ENCODE data around the gene MAFF. TPM values are rescaled to one million over a fixed set of nuclear protein-coding genes. Genes with fewer than 3 reads are reported as not detected.
A peak's percentile ranks its signal among the peaks of the same experiment; 100 is the strongest.

The MAFF gene
- total RNA-seq, 1 experiment from 2014 or later: 26.0 TPM

- intact Hi-C loops (cut with micrococcal nuclease): loop anchor here (10.0 kb wide), 1 partner anchor 106 kb away; the partner anchor contains the start of gene BAIAP2L2
- Histone ChIP-seq H4K20me1 (ENCODE audit: insufficient read depth) (no peaks in the 10 kb centered on the region), H3K9me2 (ENCODE audit: insufficient read depth) (no peaks in the 10 kb centered on the region), H3K36me3 (ENCODE audit: control insufficient read depth in 1 of 2, insufficient read depth in 2 of 2, low read length in 2 of 2) (peaks cover 3 to 4% of the 10 kb centered on the region in 2 experiments; a peak in 2 of 4 replicates), H2AFZ (ENCODE audit: low read depth, low read length, poor library complexity, severe bottlenecking) (no peak overlapping the region), H3K27ac (ENCODE audit: low read depth, low read length) (peak overlapping the region; percentile 79), H3K79me2 (ENCODE audit: insufficient read depth, low read length) (no peaks in the 10 kb centered on the region), H3K9ac (ENCODE audit: low read length) (peak overlapping the region; percentile 77), H3K4me2 (ENCODE audit: low read length) (0 out of 2 replicates have a peak overlapping the region, but pooled peaks have one; percentile 12), H3K4me3 (replicated peaks in 1 of 2; ENCODE audit: low read depth in 1 of 2, low read length in 2 of 2) (no peak overlapping the region), H3K9me3 (ENCODE audit: control insufficient read depth in 1 of 2, insufficient read depth in 1 of 2, low read depth in 1 of 2, low read length in 2 of 2) (no peaks in the 10 kb centered on the region), H3K4me1 (ENCODE audit: control insufficient read depth in 1 of 2, insufficient read depth in 2 of 2, low read length in 2 of 2) (peaks cover 26 to 46% of the 10 kb centered on the region in 2 experiments), H3K27me3 (ENCODE audit: insufficient read depth, low read length) (no peaks in the 10 kb centered on the region)
- ATAC-seq (no peak), DNase-seq (ENCODE audit: low read depth, low spot score) (no peak)
- no TSS peak for BruUV-seq (replicated peaks)
- ChIA-PET POLR2A (interaction anchor here (1.0 kb wide), 1 partner anchor 9 kb away, joined by 8 read pairs; no protein-coding TSS in a partner anchor), CTCF (no interaction called here), RAD21 (ENCODE audit: low non-redundant PET in 1 of 2, low total read pairs in 2 of 2, uncharacterized antibody in 2 of 2, unreplicated experiment in 2 of 2) (no interaction called here)
- TF ChIP-seq ZFX (IDR thresholded peaks at IDR 0.05) (no peak), FOSL1 (IDR thresholded peaks at IDR 0.05; ENCODE audit: low read depth) (no peak), RAD21 (IDR thresholded peaks at IDR 0.05; ENCODE audit: low read depth) (no peak), POLR2AphosphoS5 (IDR thresholded peaks at IDR 0.05; ENCODE audit: low read depth, low read length) (no peak), EZH2phosphoT487 (IDR thresholded peaks at IDR 0.05; ENCODE audit: borderline replicate concordance) (no peak), ATF3 (IDR thresholded peaks at IDR 0.05) (no peak), CBX3 (IDR thresholded peaks at IDR 0.05; ENCODE audit: low read depth) (no peak), SRF (IDR thresholded peaks at IDR 0.05; ENCODE audit: low read depth) (no peak), EZH2 (IDR thresholded peaks at IDR 0.05) (no peak), MAX (IDR thresholded peaks at IDR 0.05) (no peak), SP1 (IDR thresholded peaks at IDR 0.05; ENCODE audit: low read depth) (no peak), CEBPB (IDR thresholded peaks at IDR 0.05; ENCODE audit: low read depth) (no peak), SIN3A (IDR thresholded peaks at IDR 0.05; ENCODE audit: low read depth) (no peak), ZNF274 (IDR thresholded peaks at IDR 0.05; ENCODE audit: low read depth, low read length) (no peak), ZBTB33 (IDR thresholded peaks at IDR 0.05; ENCODE audit: extremely low read depth, insufficient replicate concordance, low read length) (no peak)
These were observed 19.0 kb downstream of the MAFF start for GRCh38 chr22:38220653-38221386.
